Fibroblast of the aortic adventitia (primary cell): Measurements from ENCODE around the gene IBTK. TPM values are rescaled to one million over a fixed set of nuclear protein-coding genes. Genes with fewer than 3 reads are reported as not detected.

Source experiments
- DNase-seq: peaks from one replicate; pipeline ENCODE4 v3.0.0-alpha.2; 2010; ENCODE audit warnings: low read depth
- H3K4me3 ChIP-seq: 2 replicates; pipeline ENCODE4 v1.5.1; 2011; ENCODE audit warnings: low read depth, mild to moderate bottlenecking, control low read depth, low read length, moderate library complexity
- CTCF ChIP-seq: IDR thresholded peaks from 2 replicates; pipeline ENCODE4 v1.5.1; 2011; ENCODE audit warnings: mild to moderate bottlenecking, low read length, control low read depth, inconsistent platforms; ENCODE audit not compliant: insufficient read depth
- total RNA-seq: library from RNA; depleted of rRNA; stranded (reverse); fragments of >200 nt; gene quantifications from 2 replicates; pipeline ENCODE4 v1.2.3, GENCODE V29; 2012; ENCODE audit warnings: low replicate concordance

IBTK gene
- total RNA-seq, 1 donor, result 69.3 TPM

GRCh38 chr6:82196161-82196560 lies 51.4 kb downstream of the IBTK start:
- no peak for DNase-seq
- TF ChIP-seq CTCF, result no peak
- H3K4me3 ChIP-seq, result no peak overlapping the region

- H3K4me3 ChIP-seq, result no peak overlapping the region
- TF ChIP-seq CTCF, result no peak
- no peak for DNase-seq
Observed at GRCh38 chr6:82195619-82196018, 51.9 kb downstream of the IBTK start.

GRCh38 chr6:82185948-82186535 lies 61.5 kb downstream of the IBTK start:
- no peak for DNase-seq
- TF ChIP-seq CTCF, result no peak
- no peak overlapping the region for H3K4me3 ChIP-seq

- no peak for TF ChIP-seq CTCF
- H3K4me3 ChIP-seq, result no peak overlapping the region
- DNase-seq, result no peak
Observed at GRCh38 chr6:82183642-82184282, 63.8 kb downstream of the IBTK start.

- DNase-seq, result peak; percentile 53
- no peak overlapping the region for H3K4me3 ChIP-seq
- no peak for TF ChIP-seq CTCF
Observed at GRCh38 chr6:82182756-82183155, 64.8 kb downstream of the IBTK start.

GRCh38 chr6:82179415-82179814 lies 68.1 kb downstream of the IBTK start:
- DNase-seq, result no peak
- TF ChIP-seq CTCF, result no peak
- no peak overlapping the region for H3K4me3 ChIP-seq

- no peak overlapping the region for H3K4me3 ChIP-seq
- no peak for TF ChIP-seq CTCF
- no peak for DNase-seq
Observed at GRCh38 chr6:82178759-82179112, 68.8 kb downstream of the IBTK start.
